ENCODE data around the gene TNS3. TPM values are rescaled to one million over a fixed set of nuclear protein-coding genes. Genes with fewer than 3 reads are reported as not detected.

The TNS3 gene
- total RNA-seq, 1 experiment from 2014 or later = 28.9 TPM

- DNase-seq = no peak
- Histone ChIP-seq H3K36me3 (replicated peaks; ENCODE audit: control insufficient read depth, insufficient read depth, low read length) (no peaks in the 10 kb centered on the region; the same call in none of the 2 replicates), H3K4me3 (ENCODE audit: insufficient read depth, low read depth, low read length) (no peak overlapping the region), H3K27me3 (ENCODE audit: control insufficient read depth, insufficient read depth, low read length) (no peaks in the 10 kb centered on the region)
These were observed 149.0 kb downstream of the TNS3 start for GRCh38 chr7:47432671-47433563.

GRCh38 chr7:47430422-47430821, 151.5 kb downstream of the TNS3 start:
- H3K36me3 ChIP-seq (replicated peaks; ENCODE audit: control insufficient read depth, insufficient read depth, low read length) = no peaks in the 10 kb centered on the region; the same call in none of the 2 replicates
- DNase-seq = no peak
- H3K27me3 ChIP-seq (ENCODE audit: control insufficient read depth, insufficient read depth, low read length) = no peaks in the 10 kb centered on the region
- H3K4me3 ChIP-seq (ENCODE audit: insufficient read depth, low read depth, low read length) = no peak overlapping the region

- Histone ChIP-seq H3K4me3 (ENCODE audit: insufficient read depth, low read depth, low read length) (no peak overlapping the region), H3K27me3 (ENCODE audit: control insufficient read depth, insufficient read depth, low read length) (no peaks in the 10 kb centered on the region), H3K36me3 (replicated peaks; ENCODE audit: control insufficient read depth, insufficient read depth, low read length) (no peaks in the 10 kb centered on the region; the same call in 1 of the 2 replicates)
- no peak for DNase-seq
These were observed 153.0 kb downstream of the TNS3 start for GRCh38 chr7:47428768-47429472.

GRCh38 chr7:47428052-47428767, 153.7 kb downstream of the TNS3 start:
- no peaks in the 10 kb centered on the region for H3K36me3 ChIP-seq (replicated peaks; ENCODE audit: control insufficient read depth, insufficient read depth, low read length)
- no peaks in the 10 kb centered on the region for H3K27me3 ChIP-seq (ENCODE audit: control insufficient read depth, insufficient read depth, low read length)
- no peak for DNase-seq
- no peak overlapping the region for H3K4me3 ChIP-seq (ENCODE audit: insufficient read depth, low read depth, low read length)

- Histone ChIP-seq H3K27me3 (ENCODE audit: control insufficient read depth, insufficient read depth, low read length) (no peaks in the 10 kb centered on the region), H3K4me3 (ENCODE audit: insufficient read depth, low read depth, low read length) (no peak overlapping the region), H3K36me3 (replicated peaks; ENCODE audit: control insufficient read depth, insufficient read depth, low read length) (no peaks in the 10 kb centered on the region)
- no peak for DNase-seq
These were observed 154.8 kb downstream of the TNS3 start for GRCh38 chr7:47427051-47427643.

GRCh38 chr7:47424523-47424922, 157.4 kb downstream of the TNS3 start:
- DNase-seq = no peak
- Histone ChIP-seq H3K27me3 (ENCODE audit: control insufficient read depth, insufficient read depth, low read length) (no peaks in the 10 kb centered on the region), H3K36me3 (replicated peaks; ENCODE audit: control insufficient read depth, insufficient read depth, low read length) (no peaks in the 10 kb centered on the region), H3K4me3 (ENCODE audit: insufficient read depth, low read depth, low read length) (no peak overlapping the region)

GRCh38 chr7:47423196-47423595, 158.7 kb downstream of the TNS3 start:
- Histone ChIP-seq H3K36me3 (replicated peaks; ENCODE audit: control insufficient read depth, insufficient read depth, low read length) (no peaks in the 10 kb centered on the region), H3K27me3 (ENCODE audit: control insufficient read depth, insufficient read depth, low read length) (no peaks in the 10 kb centered on the region), H3K4me3 (ENCODE audit: insufficient read depth, low read depth, low read length) (no peak overlapping the region)
- DNase-seq = no peak

- Histone ChIP-seq H3K27me3 (ENCODE audit: control insufficient read depth, insufficient read depth, low read length) (no peaks in the 10 kb centered on the region), H3K4me3 (ENCODE audit: insufficient read depth, low read depth, low read length) (no peak overlapping the region), H3K36me3 (replicated peaks; ENCODE audit: control insufficient read depth, insufficient read depth, low read length) (no peaks in the 10 kb centered on the region)
- DNase-seq = no peak
These were observed 159.3 kb downstream of the TNS3 start for GRCh38 chr7:47422611-47423010.

GRCh38 chr7:47421456-47421855, 160.5 kb downstream of the TNS3 start:
- no peaks in the 10 kb centered on the region for H3K27me3 ChIP-seq (ENCODE audit: control insufficient read depth, insufficient read depth, low read length)
- no peaks in the 10 kb centered on the region for H3K36me3 ChIP-seq (replicated peaks; ENCODE audit: control insufficient read depth, insufficient read depth, low read length)
- DNase-seq = no peak
- H3K4me3 ChIP-seq (ENCODE audit: insufficient read depth, low read depth, low read length) = no peak overlapping the region

GRCh38 chr7:47420122-47420780, 161.7 kb downstream of the TNS3 start:
- DNase-seq = no peak
- Histone ChIP-seq H3K4me3 (ENCODE audit: insufficient read depth, low read depth, low read length) (no peak overlapping the region), H3K27me3 (ENCODE audit: control insufficient read depth, insufficient read depth, low read length) (no peaks in the 10 kb centered on the region), H3K36me3 (replicated peaks; ENCODE audit: control insufficient read depth, insufficient read depth, low read length) (no peaks in the 10 kb centered on the region)

GRCh38 chr7:47419471-47419870, 162.4 kb downstream of the TNS3 start:
- no peak for DNase-seq
- Histone ChIP-seq H3K4me3 (ENCODE audit: insufficient read depth, low read depth, low read length) (no peak overlapping the region), H3K27me3 (ENCODE audit: control insufficient read depth, insufficient read depth, low read length) (no peaks in the 10 kb centered on the region), H3K36me3 (replicated peaks; ENCODE audit: control insufficient read depth, insufficient read depth, low read length) (no peaks in the 10 kb centered on the region)

- DNase-seq = no peak
- H3K27me3 ChIP-seq (ENCODE audit: control insufficient read depth, insufficient read depth, low read length) = no peaks in the 10 kb centered on the region
- H3K36me3 ChIP-seq (replicated peaks; ENCODE audit: control insufficient read depth, insufficient read depth, low read length) = no peaks in the 10 kb centered on the region
- no peak overlapping the region for H3K4me3 ChIP-seq (ENCODE audit: insufficient read depth, low read depth, low read length)
These were observed 163.2 kb downstream of the TNS3 start for GRCh38 chr7:47418601-47419309.

Data from H7 (cell line).